A549 (cell line): Measurements from ENCODE around the gene CMBL.

Experiments
- CBX8 ChIP-seq: fragments of 200-600 bp; sonication (generic); IDR thresholded peaks from 2 replicates; pipeline ENCODE4 v1.6.1; 2016
- CEBPB ChIP-seq, 2 experiments: fragments of >200 bp in 1 of 2; sonication (Bioruptor Twin) in 1 of 2; formaldehyde crosslinking in 1 of 2; IDR thresholded peaks; 2 replicates each; pipeline ENCODE4 v1.6.1; 2012 to 2016
- CHD2 ChIP-seq: fragments of 150-350 bp; IDR thresholded peaks from 2 replicates; pipeline ENCODE4 v1.6.1; 2014; ENCODE audit warnings: low read length; ENCODE audit not compliant: partially characterized antibody
- EP300 ChIP-seq, 2 experiments: fragments of >200 bp; sonication (Bioruptor Twin); formaldehyde crosslinking; IDR thresholded peaks; 2 replicates in 1 of 2; 3 replicates in 1 of 2; pipeline ENCODE4 v1.6.1; 2016 to 2017
- ESRRA ChIP-seq: fragments of 150-350 bp; IDR thresholded peaks from 2 replicates; pipeline ENCODE4 v1.6.1; 2014; ENCODE audit warnings: mild to moderate bottlenecking, low read length, borderline replicate concordance
- HOXA7 ChIP-seq: fragments of 250-450 bp; sonication (Bioruptor Pico); IDR thresholded peaks from 2 replicates; pipeline ENCODE4 v1.5.0; 2020; ENCODE audit warnings: mild to moderate bottlenecking, moderate library complexity
- JUN ChIP-seq, 2 experiments: fragments of >200 bp; sonication (Bioruptor Twin); formaldehyde crosslinking; IDR thresholded peaks; 2 replicates in 1 of 2; 3 replicates in 1 of 2; pipeline ENCODE4 v1.6.1; 2016 to 2017
- MYC ChIP-seq: IDR thresholded peaks from 2 replicates; pipeline ENCODE4 v1.6.1; 2012; ENCODE audit warnings: mild to moderate bottlenecking, inconsistent platforms, low read length, improper control_type of control experiment, borderline replicate concordance
- POLR2A ChIP-seq: IDR thresholded peaks from 2 replicates; pipeline ENCODE4 v1.6.1; 2012; ENCODE audit warnings: mild to moderate bottlenecking, low read length
- POLR2AphosphoS2 ChIP-seq: conservative IDR thresholded peaks from 2 replicates; pipeline ENCODE4 v1.6.1; 2012; ENCODE audit warnings: low read length, improper control_type of control experiment, inconsistent platforms
- RCOR1 ChIP-seq: fragments of 150-350 bp; IDR thresholded peaks from 2 replicates; pipeline ENCODE4 v1.6.1; 2014; ENCODE audit warnings: antibody characterized with exemption, low read length, low read depth
- SMC3 ChIP-seq: fragments of >200 bp; sonication (Bioruptor Twin); formaldehyde crosslinking; IDR thresholded peaks from 3 replicates; pipeline ENCODE4 v1.6.1; 2018; ENCODE audit warnings: inconsistent platforms
- TF ChIP-seq, protein P1 (sequence below): fragments of >200 bp; sonication (Bioruptor Twin); formaldehyde crosslinking; IDR thresholded peaks from 3 replicates; pipeline ENCODE4 v1.5.1; 2016
- TF ChIP-seq, protein P2 (sequence below): fragments of 450-650 bp; IDR thresholded peaks from 2 replicates; pipeline ENCODE4 v1.6.1; 2014; ENCODE audit warnings: antibody characterized with exemption

DNA sequence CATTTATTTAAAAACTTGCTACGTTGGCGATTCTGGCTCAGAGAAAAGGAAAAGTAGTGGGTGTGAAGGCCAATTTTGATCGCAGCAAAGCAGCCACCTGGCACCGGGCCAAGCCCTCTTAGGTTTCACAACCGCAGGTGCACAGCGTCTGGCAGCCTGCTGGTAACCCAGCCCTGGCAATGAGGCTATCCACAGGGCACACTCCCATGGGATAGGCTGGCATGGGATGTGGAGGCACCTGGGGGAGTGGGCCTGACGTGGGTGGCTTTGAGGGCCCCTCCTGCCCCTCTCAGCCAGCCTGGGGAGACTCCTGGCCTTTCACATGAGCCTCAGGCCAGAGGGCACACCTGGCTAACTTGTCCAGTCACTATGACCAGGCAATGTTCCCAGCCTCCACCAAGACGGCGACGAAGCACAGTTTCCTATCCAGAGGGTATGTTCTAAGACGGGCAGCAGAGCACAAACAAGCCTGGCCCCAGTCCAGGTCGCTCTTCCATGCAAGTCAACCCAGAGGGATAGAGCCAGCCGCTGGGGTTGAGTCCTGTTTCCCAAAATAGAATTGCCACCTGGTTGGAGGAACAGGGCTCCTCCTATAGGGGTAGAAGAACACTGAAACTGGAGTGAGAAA lies 19.0 kb downstream of the CMBL start:
- TF ChIP-seq HOXA7 (CRISPR knock-in tag) (no peak), POLR2AphosphoS2 (no peak), ESRRA (no peak), EP300 (IDR thresholded peaks at IDR 0.05) (no peak), SMC3 (no peak), CHD2 (no peak), JUN (IDR thresholded peaks at IDR 0.05) (no peak), CBX8 (no peak), CEBPB (IDR thresholded peaks at IDR 0.05) (no peak), POLR2A (no peak), RCOR1 (no peak), MYC (no peak)
- TF ChIP-seq, protein P1, sequence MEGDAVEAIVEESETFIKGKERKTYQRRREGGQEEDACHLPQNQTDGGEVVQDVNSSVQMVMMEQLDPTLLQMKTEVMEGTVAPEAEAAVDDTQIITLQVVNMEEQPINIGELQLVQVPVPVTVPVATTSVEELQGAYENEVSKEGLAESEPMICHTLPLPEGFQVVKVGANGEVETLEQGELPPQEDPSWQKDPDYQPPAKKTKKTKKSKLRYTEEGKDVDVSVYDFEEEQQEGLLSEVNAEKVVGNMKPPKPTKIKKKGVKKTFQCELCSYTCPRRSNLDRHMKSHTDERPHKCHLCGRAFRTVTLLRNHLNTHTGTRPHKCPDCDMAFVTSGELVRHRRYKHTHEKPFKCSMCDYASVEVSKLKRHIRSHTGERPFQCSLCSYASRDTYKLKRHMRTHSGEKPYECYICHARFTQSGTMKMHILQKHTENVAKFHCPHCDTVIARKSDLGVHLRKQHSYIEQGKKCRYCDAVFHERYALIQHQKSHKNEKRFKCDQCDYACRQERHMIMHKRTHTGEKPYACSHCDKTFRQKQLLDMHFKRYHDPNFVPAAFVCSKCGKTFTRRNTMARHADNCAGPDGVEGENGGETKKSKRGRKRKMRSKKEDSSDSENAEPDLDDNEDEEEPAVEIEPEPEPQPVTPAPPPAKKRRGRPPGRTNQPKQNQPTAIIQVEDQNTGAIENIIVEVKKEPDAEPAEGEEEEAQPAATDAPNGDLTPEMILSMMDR = no peak
- TF ChIP-seq, protein P2, sequence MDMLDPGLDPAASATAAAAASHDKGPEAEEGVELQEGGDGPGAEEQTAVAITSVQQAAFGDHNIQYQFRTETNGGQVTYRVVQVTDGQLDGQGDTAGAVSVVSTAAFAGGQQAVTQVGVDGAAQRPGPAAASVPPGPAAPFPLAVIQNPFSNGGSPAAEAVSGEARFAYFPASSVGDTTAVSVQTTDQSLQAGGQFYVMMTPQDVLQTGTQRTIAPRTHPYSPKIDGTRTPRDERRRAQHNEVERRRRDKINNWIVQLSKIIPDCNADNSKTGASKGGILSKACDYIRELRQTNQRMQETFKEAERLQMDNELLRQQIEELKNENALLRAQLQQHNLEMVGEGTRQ = no peak
